T-cell (primary cell): ENCODE measurements around the gene CPN1. TPM values are rescaled to one million over a fixed set of nuclear protein-coding genes. Genes with fewer than 3 reads are reported as not detected.

ENCODE experiments used
- ATAC-seq, 4 experiments: fragments of 200-7000 bp in 3 of 4; fragments of 150-1000 bp in 1 of 4; cut with Tn5 transposase; replicated peaks in 1 of 4; 1 replicate in 3 of 4; 2 replicates in 1 of 4; pipeline ENCODE4 v1.10.0; 2021; ENCODE audit warnings: moderate library complexity in 3 of 4, mild to moderate bottlenecking in 2 of 4, moderate number of reproducible peaks in 1 of 4
- CTCF ChIA-PET, 2 donors: fragments of 300-600 bp; sonication (Branson Sonifier 250); formaldehyde crosslinking; loops; one replicate each; lab custom pipeline; 2022; ENCODE audit warnings: antibody characterized with exemption in 2 of 2; lab: Charles Lee
- POLR2A ChIA-PET, 2 donors: fragments of 300-600 bp; sonication (Branson Sonifier 250); formaldehyde crosslinking; loops; one replicate each; lab custom pipeline; 2022; ENCODE audit warnings: antibody characterized with exemption in 2 of 2; lab: Charles Lee
- DNase-seq, 35 experiments: peaks; one replicate each; pipeline versions ENCODE4 v3.0.0 to v3.0.0-alpha.2; 2013 to 2023
- H3K27ac ChIP-seq: one replicate; pipeline ENCODE4 v1.5.1; 2013; ENCODE audit warnings: low read length
- H3K27me3 ChIP-seq, 2 experiments: replicated peaks in 1 of 2; 1 replicate in 1 of 2; 2 replicates in 1 of 2; pipeline versions ENCODE4 v1.6.1 to v1.7.0; 2013; ENCODE audit warnings: low read length in 1 of 2, mixed read lengths in 1 of 2; ENCODE audit not compliant: control insufficient read depth in 2 of 2, insufficient read depth in 2 of 2; ENCODE audit errors: extremely low read depth in 1 of 2
- H3K36me3 ChIP-seq, 2 donors: 1 replicate in 1 of 2; 2 replicates in 1 of 2; pipeline versions ENCODE4 v1.6.1 to v1.7.0; 2013; ENCODE audit warnings: low read length in 1 of 2; ENCODE audit not compliant: control insufficient read depth in 2 of 2, insufficient read depth in 1 of 2; ENCODE audit errors: extremely low read depth in 1 of 2
- H3K4me1 ChIP-seq, 2 experiments: 1 replicate in 1 of 2; 2 replicates in 1 of 2; pipeline versions ENCODE4 v1.6.1 to v1.7.0; 2013; ENCODE audit warnings: low read length in 2 of 2, mixed read lengths in 1 of 2; ENCODE audit not compliant: insufficient read depth in 2 of 2, control insufficient read depth in 1 of 2; ENCODE audit errors: extremely low read depth in 1 of 2
- H3K4me3 ChIP-seq, 2 donors: 1 replicate in 1 of 2; 2 replicates in 1 of 2; pipeline versions ENCODE4 v1.5.1 to v1.7.0; 2013; ENCODE audit warnings: mild to moderate bottlenecking in 2 of 2, low read length in 1 of 2, moderate library complexity in 1 of 2; ENCODE audit not compliant: control insufficient read depth in 1 of 2; ENCODE audit errors: extremely low read depth in 1 of 2
- H3K9me3 ChIP-seq: 2 replicates; pipeline ENCODE4 v1.7.0; 2013
- H3K27ac Mint-ChIP-seq, 2 donors: one replicate each; pipeline ENCODE4 v1.8.0; 2020 to 2021; ENCODE audit warnings: mild to moderate bottlenecking in 2 of 2, mixed read lengths in 2 of 2
- H3K27me3 Mint-ChIP-seq, 2 donors: one replicate each; pipeline ENCODE4 v1.8.0; 2021 to 2022; ENCODE audit warnings: mixed read lengths in 2 of 2
- H3K36me3 Mint-ChIP-seq: one replicate; pipeline ENCODE4 v1.8.0; 2021; ENCODE audit warnings: mixed read lengths
- H3K4me1 Mint-ChIP-seq, 3 donors: one replicate each; pipeline ENCODE4 v1.8.0; 2020 to 2022; ENCODE audit warnings: mixed read lengths in 3 of 3, mild to moderate bottlenecking in 1 of 3
- H3K4me3 Mint-ChIP-seq, 3 donors: one replicate each; pipeline ENCODE4 v1.8.0; 2020 to 2022; ENCODE audit warnings: mild to moderate bottlenecking in 3 of 3, mixed read lengths in 3 of 3, moderate library complexity in 3 of 3
- H3K9me3 Mint-ChIP-seq, 3 donors: one replicate each; pipeline ENCODE4 v1.8.0; 2020 to 2022; ENCODE audit warnings: mixed read lengths in 3 of 3
- WGBS: methylation state at CpG from one replicate; pipeline ENCODE4 v1.1.5; 2013; ENCODE audit warnings: missing lambda C conversion rate; ENCODE audit not compliant: insufficient coverage; 5-methylcytosine and 5-hydroxymethylcytosine counted together
- total RNA-seq, 35 experiments: library from RNA in 6 of 35; stranded (reverse) in 6 of 35; fragments of 120-200 nt in 1 of 35; gene quantifications; one replicate each; pipeline versions ENCODE4 v1.2.1 to v1.2.4 and lab custom pipeline; 2013 to 2026

Gene CPN1
- total RNA-seq, 5 donors from 2014 or later (not counting 1 experiment from before 2014, with no cell fraction given): not detected

- Mint-ChIP-seq H3K4me1 (no peaks in the 10 kb centered on the region), H3K4me3 (no peak overlapping the region), H3K36me3 (no peaks in the 10 kb centered on the region), H3K9me3 (peaks cover 0 to 4% (median 0%) of the 10 kb centered on the region in 3 donors), H3K27ac (no peak overlapping the region), H3K27me3 (peaks cover 0 to 21% of the 10 kb centered on the region in 2 donors)
- 45% methylated on average over 2 of the region's 6 CpGs for WGBS
- CTCF ChIA-PET: interaction anchor here in 1 of 2 donors (0.7 to 1.1 kb wide), 2 partner anchors 26 to 209 kb away, joined by 4 to 5 read pairs; no protein-coding TSS in a partner anchor
- H3K36me3 ChIP-seq: no peaks in the 10 kb centered on the region
- no peaks in the 10 kb centered on the region for H3K4me1 ChIP-seq
- H3K27ac ChIP-seq: no peak overlapping the region
- ATAC-seq (no peak), DNase-seq (no peak)
- no peaks in the 10 kb centered on the region for H3K9me3 ChIP-seq
- H3K27me3 ChIP-seq: peaks cover 2 to 4% of the 10 kb centered on the region in 2 experiments
- POLR2A ChIA-PET: interaction anchor here in 1 of 2 donors (0.7 kb wide), 2 partner anchors 11 to 920 kb away, joined by 3 read pairs; no protein-coding TSS in a partner anchor
- no peak overlapping the region for H3K4me3 ChIP-seq
These were observed 27.8 kb downstream of the CPN1 start for GRCh38 chr10:100053686-100054460.

- no peaks in the 10 kb centered on the region for H3K4me1 ChIP-seq
- peak in 3 of 4 experiments; percentile 54 to 74 (median 69) for ATAC-seq
- no peak overlapping the region for H3K4me3 ChIP-seq
- ChIA-PET POLR2A (interaction anchor here in 1 of 2 donors (0.6 kb wide), 1 partner anchor 15 kb away, joined by 3 read pairs; no protein-coding TSS in a partner anchor), CTCF (interaction anchor here (0.6 to 4.3 kb wide), 21 partner anchors 11 to 1579 kb away, joined by 3 to 42 read pairs (median 3); no protein-coding TSS in a partner anchor)
- peaks cover 0 to 6% of the 10 kb centered on the region in 2 experiments for H3K27me3 ChIP-seq
- no peaks in the 10 kb centered on the region for H3K9me3 ChIP-seq
- no peaks in the 10 kb centered on the region for H3K4me1 Mint-ChIP-seq
- no peaks in the 10 kb centered on the region for H3K36me3 ChIP-seq
- WGBS: 26% methylated on average over 7 of the region's 7 CpGs
- DNase-seq: peak; percentile 10 to 85 (median 72)
- H3K9me3 Mint-ChIP-seq: no peaks in the 10 kb centered on the region
- H3K4me3 Mint-ChIP-seq: no peak overlapping the region
- no peaks in the 10 kb centered on the region for H3K36me3 Mint-ChIP-seq
- peaks cover 0 to 14% of the 10 kb centered on the region in 2 donors for H3K27me3 Mint-ChIP-seq
- H3K27ac ChIP-seq: no peak overlapping the region
- H3K27ac Mint-ChIP-seq: no peak overlapping the region
These were observed 35.6 kb downstream of the CPN1 start for GRCh38 chr10:100046021-100046486.

- DNase-seq (no peak), ATAC-seq (no peak)
- Mint-ChIP-seq H3K36me3 (no peaks in the 10 kb centered on the region), H3K9me3 (no peaks in the 10 kb centered on the region), H3K4me1 (no peaks in the 10 kb centered on the region), H3K4me3 (no peak overlapping the region), H3K27me3 (peaks cover 0 to 15% of the 10 kb centered on the region in 2 donors), H3K27ac (no peak overlapping the region)
- no peaks in the 10 kb centered on the region for H3K36me3 ChIP-seq
- 57% methylated on average over 1 of the region's 2 CpGs for WGBS
- peaks cover 0 to 6% of the 10 kb centered on the region in 2 experiments for H3K27me3 ChIP-seq
- H3K27ac ChIP-seq: no peak overlapping the region
- CTCF ChIA-PET: interaction anchor here (0.5 to 4.3 kb wide), 21 partner anchors 11 to 1578 kb away, joined by 3 to 42 read pairs (median 3); no protein-coding TSS in a partner anchor
- no peaks in the 10 kb centered on the region for H3K9me3 ChIP-seq
- H3K4me3 ChIP-seq: no peak overlapping the region
- no peaks in the 10 kb centered on the region for H3K4me1 ChIP-seq
- POLR2A ChIA-PET: no interaction called here
These were observed 36.1 kb downstream of the CPN1 start for GRCh38 chr10:100045592-100045991.

GRCh38 chr10:100043796-100044195 lies 37.9 kb downstream of the CPN1 start:
- ChIA-PET POLR2A (no interaction called here), CTCF (interaction anchor here in 1 of 2 donors (4.3 kb wide), 1 partner anchor 198 kb away, joined by 40 read pairs; no protein-coding TSS in a partner anchor)
- Histone ChIP-seq H3K4me3 (no peak overlapping the region), H3K36me3 (no peaks in the 10 kb centered on the region), H3K27me3 (peaks cover 0 to 7% of the 10 kb centered on the region in 2 experiments), H3K4me1 (no peaks in the 10 kb centered on the region), H3K9me3 (no peaks in the 10 kb centered on the region), H3K27ac (no peak overlapping the region)
- no peak for DNase-seq
- peaks cover 3 to 18% of the 10 kb centered on the region in 2 donors for H3K27me3 Mint-ChIP-seq
- no peak overlapping the region for H3K4me3 Mint-ChIP-seq
- H3K9me3 Mint-ChIP-seq: no peaks in the 10 kb centered on the region
- ATAC-seq: no peak
- no peaks in the 10 kb centered on the region for H3K36me3 Mint-ChIP-seq
- H3K4me1 Mint-ChIP-seq: no peaks in the 10 kb centered on the region
- WGBS: 50% methylated on average over 1 of the region's 3 CpGs
- no peak overlapping the region for H3K27ac Mint-ChIP-seq

GRCh38 chr10:100043344-100043743 lies 38.3 kb downstream of the CPN1 start:
- POLR2A ChIA-PET: interaction anchor here in 1 of 2 donors (0.7 kb wide), 1 partner anchor 470 kb away, joined by 5 read pairs; no protein-coding TSS in a partner anchor

GRCh38 chr10:100041306-100042002 lies 40.2 kb downstream of the CPN1 start:
- H3K4me1 ChIP-seq: no peaks in the 10 kb centered on the region
- POLR2A ChIA-PET: no interaction called here
- Mint-ChIP-seq H3K4me3 (no peak overlapping the region), H3K4me1 (no peaks in the 10 kb centered on the region), H3K27me3 (peaks cover 6 to 26% of the 10 kb centered on the region in 2 donors), H3K27ac (no peak overlapping the region), H3K9me3 (no peaks in the 10 kb centered on the region), H3K36me3 (no peaks in the 10 kb centered on the region)
- 0% methylated on average over 1 of the region's 2 CpGs for WGBS
- DNase-seq (no peak), ATAC-seq (no peak)
- H3K36me3 ChIP-seq: no peaks in the 10 kb centered on the region
- CTCF ChIA-PET: no interaction called here
- no peak overlapping the region for H3K4me3 ChIP-seq
- no peak overlapping the region for H3K27ac ChIP-seq
- H3K9me3 ChIP-seq: no peaks in the 10 kb centered on the region
- peaks cover 0 to 12% of the 10 kb centered on the region in 2 experiments for H3K27me3 ChIP-seq

More at GRCh38 chr10:100043344-100043743, 38.3 kb downstream of the CPN1 start:
- WGBS: no CpG with 5 or more reads among the region's 2 CpGs
- Mint-ChIP-seq H3K4me3 (no peak overlapping the region), H3K4me1 (no peaks in the 10 kb centered on the region), H3K36me3 (no peaks in the 10 kb centered on the region), H3K27me3 (peaks cover 6 to 22% of the 10 kb centered on the region in 2 donors), H3K9me3 (no peaks in the 10 kb centered on the region), H3K27ac (no peak overlapping the region)
- Histone ChIP-seq H3K36me3 (no peaks in the 10 kb centered on the region), H3K4me1 (no peaks in the 10 kb centered on the region), H3K27ac (no peak overlapping the region), H3K4me3 (no peak overlapping the region), H3K9me3 (no peaks in the 10 kb centered on the region), H3K27me3 (peaks cover 0 to 11% of the 10 kb centered on the region in 2 experiments)
- ATAC-seq (no peak), DNase-seq (no peak)
- CTCF ChIA-PET: interaction anchor here in 1 of 2 donors (1.2 kb wide), 1 partner anchor 198 kb away, joined by 4 read pairs; no protein-coding TSS in a partner anchor
